HepG2 (cell line): Measurements from ENCODE around the gene GALNT10. TPM values are rescaled to one million over a fixed set of nuclear protein-coding genes. Genes with fewer than 3 reads are reported as not detected.

ENCODE experiments used
- ATAC-seq: fragments of 200-7000 bp; cut with Tn5 transposase; 3 replicates; pipeline ENCODE4 v1.9.1; 2020; ENCODE audit warnings: mild to moderate bottlenecking, moderate library complexity
- BruUV-seq: library from RNA; stranded (reverse); fragments of 400-500 nt; replicated peaks from 2 replicates; lab custom pipeline; 2021; lab: Mats Ljungman, UMichigan
- CTCF ChIA-PET: fragments of 300-600 bp; formaldehyde crosslinking; extraction: SDS; loops from one replicate; lab custom pipeline; 2021; ENCODE audit warnings: low total read pairs, inconsistent platforms, low intra/inter-chr PET ratio; lab: Yijun Ruan, JAX
- POLR2A ChIA-PET: fragments of 350-600 bp; sonication (Branson Sonifier 250); formaldehyde crosslinking; loops from one replicate; lab custom pipeline; 2020; ENCODE audit warnings: antibody characterized with exemption, inconsistent platforms; lab: Yijun Ruan, JAX
- DNase-seq: peaks from one replicate; pipeline ENCODE4 v3.0.0-alpha.2; 2015; ENCODE audit warnings: low spot score
- FAIRE-seq: peaks from 3 replicates; lab custom pipeline; 2011; peaks lifted over from hg19 to GRCh38; lab: Jason Lieb, UNC
- H2AFZ ChIP-seq: one replicate; pipeline ENCODE4 v1.6.1; 2011; ENCODE audit warnings: low read length, inconsistent platforms
- H3K27ac ChIP-seq: fragments of 300-600 bp; 3 replicates; pipeline ENCODE4 v1.8.0; 2011; ENCODE audit warnings: mixed run types, mild to moderate bottlenecking, mixed read lengths, low read length, inconsistent platforms; ENCODE audit not compliant: insufficient read depth; ENCODE audit errors: extremely low read length
- H3K27me3 ChIP-seq, 2 experiments: fragments of 200-600 bp in 1 of 2; 2 replicates in 1 of 2; 3 replicates in 1 of 2; pipeline versions ENCODE4 v1.6.0 to v1.8.0; 2011; ENCODE audit warnings: low read length in 2 of 2, mild to moderate bottlenecking in 2 of 2, moderate library complexity in 2 of 2, inconsistent platforms in 1 of 2; ENCODE audit not compliant: insufficient read depth in 2 of 2, control insufficient read depth in 1 of 2
- H3K36me3 ChIP-seq, 2 experiments: fragments of 200-600 bp in 1 of 2; replicated peaks in 1 of 2; 2 replicates in 1 of 2; 3 replicates in 1 of 2; pipeline versions ENCODE4 v1.5.1 to v1.8.0; 2011; ENCODE audit warnings: low read length in 2 of 2, inconsistent platforms in 1 of 2; ENCODE audit not compliant: insufficient read depth in 2 of 2, control insufficient read depth in 1 of 2
- H3K4me1 ChIP-seq: 2 replicates; pipeline ENCODE4 v1.5.1; 2012; ENCODE audit warnings: low read length, inconsistent platforms; ENCODE audit not compliant: insufficient read depth
- H3K4me2 ChIP-seq: 2 replicates; pipeline ENCODE4 v1.6.0; 2011; ENCODE audit warnings: low read depth, low read length, inconsistent platforms
- H3K4me3 ChIP-seq, 3 experiments: fragments of 200-600 bp in 1 of 3; sonication (generic), shearing (Covaris generic) in 1 of 3; replicated peaks in 1 of 3; 2 replicates each; pipeline ENCODE4 v1.5.1; 2011 to 2016; ENCODE audit warnings: low read length in 3 of 3, inconsistent platforms in 2 of 3, low read depth in 2 of 3, mild to moderate bottlenecking in 2 of 3, control low read depth in 1 of 3, mixed read lengths in 1 of 3; ENCODE audit not compliant: insufficient read depth in 1 of 3
- H3K79me2 ChIP-seq: one replicate; pipeline ENCODE4 v1.6.1; 2011; ENCODE audit warnings: low read length, inconsistent platforms; ENCODE audit not compliant: insufficient read depth
- H3K9ac ChIP-seq: 2 replicates; pipeline ENCODE4 v1.6.0; 2011; ENCODE audit warnings: mild to moderate bottlenecking, low read depth, low read length, inconsistent platforms; ENCODE audit not compliant: insufficient read depth
- H3K9me3 ChIP-seq: 2 replicates; pipeline ENCODE4 v1.5.1; 2012; ENCODE audit warnings: mild to moderate bottlenecking, low read length
- H4K20me1 ChIP-seq: 2 replicates; pipeline ENCODE4 v1.6.0; 2011; ENCODE audit warnings: inconsistent platforms, mild to moderate bottlenecking, low read length, moderate library complexity; ENCODE audit not compliant: insufficient read depth
- ATF1 ChIP-seq: IDR thresholded peaks from 2 replicates; pipeline ENCODE4 v1.6.1; 2016; ENCODE audit warnings: mild to moderate bottlenecking, control low read depth
- ATRX ChIP-seq: sonication (generic); formaldehyde crosslinking; IDR thresholded peaks from 2 replicates; pipeline ENCODE4 v1.4.0; 2020; ENCODE audit warnings: missing genetic modification reagents, borderline replicate concordance
- CAMTA2 ChIP-seq: sonication (generic); formaldehyde crosslinking; IDR thresholded peaks from 2 replicates; pipeline ENCODE4 v1.4.0; 2020; ENCODE audit warnings: mild to moderate bottlenecking, missing genetic modification reagents, borderline replicate concordance
- CEBPG ChIP-seq: IDR thresholded peaks from 2 replicates; pipeline ENCODE4 v1.6.1; 2016
- DPF2 ChIP-seq: sonication (generic); formaldehyde crosslinking; IDR thresholded peaks from 2 replicates; pipeline ENCODE4 v1.4.0; 2020; ENCODE audit warnings: mild to moderate bottlenecking, low read depth, missing genetic modification reagents, borderline replicate concordance
- FOXC1 ChIP-seq: sonication (generic); formaldehyde crosslinking; IDR thresholded peaks from 2 replicates; pipeline ENCODE4 v1.8.0; 2022; ENCODE audit warnings: mild to moderate bottlenecking, missing genetic modification reagents, borderline replicate concordance
- HNRNPUL1 ChIP-seq: fragments of 200-400 bp; formaldehyde crosslinking; IDR thresholded peaks from 2 replicates; pipeline ENCODE4 v1.6.1; 2017; ENCODE audit warnings: low read depth, mild to moderate bottlenecking, low read length, moderate library complexity
- JUN ChIP-seq: sonication (generic); formaldehyde crosslinking; IDR thresholded peaks from 2 replicates; pipeline ENCODE4 v1.4.0; 2020; ENCODE audit warnings: mild to moderate bottlenecking, missing genetic modification reagents
- KLF11 ChIP-seq: IDR thresholded peaks from 2 replicates; pipeline ENCODE4 v1.6.1; 2016; ENCODE audit warnings: missing compliant biosample characterization
- NCOA1 ChIP-seq: sonication (generic); formaldehyde crosslinking; IDR thresholded peaks from 2 replicates; pipeline ENCODE4 v1.9.0; 2021; ENCODE audit warnings: missing genetic modification reagents
- NCOA2 ChIP-seq: sonication (generic); formaldehyde crosslinking; IDR thresholded peaks from 2 replicates; pipeline ENCODE4 v1.8.0; 2022; ENCODE audit warnings: inconsistent platforms
- NR3C1 ChIP-seq: sonication (generic); formaldehyde crosslinking; IDR thresholded peaks from 2 replicates; pipeline ENCODE4 v1.4.0; 2020; ENCODE audit warnings: missing genetic modification reagents
- RFX1 ChIP-seq: fragments of 450-650 bp; IDR thresholded peaks from 2 replicates; pipeline ENCODE4 v1.6.1; 2017
- RFX3 ChIP-seq: IDR thresholded peaks from 2 replicates; pipeline ENCODE4 v1.6.1; 2016; ENCODE audit warnings: missing biosample characterization, missing genetic modification reagents
- XBP1 ChIP-seq: sonication (generic); formaldehyde crosslinking; IDR thresholded peaks from 2 replicates; pipeline ENCODE4 v1.5.0; 2020; ENCODE audit warnings: missing genetic modification reagents
- ZBTB1 ChIP-seq: sonication (generic); formaldehyde crosslinking; IDR thresholded peaks from 2 replicates; pipeline ENCODE4 v1.4.0; 2020; ENCODE audit warnings: missing genetic modification reagents, borderline replicate concordance
- ZMAT3 ChIP-seq: sonication (generic); formaldehyde crosslinking; conservative IDR thresholded peaks from 2 replicates; pipeline ENCODE4 v1.7.0; 2021; ENCODE audit warnings: missing genetic modification reagents
- ZNF10 ChIP-seq: sonication (generic); formaldehyde crosslinking; IDR thresholded peaks from 2 replicates; pipeline ENCODE4 v1.4.0; 2020; ENCODE audit warnings: mild to moderate bottlenecking, low read depth, missing genetic modification reagents, borderline replicate concordance
- ZNF430 ChIP-seq: sonication (generic); formaldehyde crosslinking; IDR thresholded peaks from 2 replicates; pipeline ENCODE4 v1.9.0; 2021; ENCODE audit warnings: mild to moderate bottlenecking, missing genetic modification reagents
- ZNF564 ChIP-seq: sonication (generic); formaldehyde crosslinking; IDR thresholded peaks from 2 replicates; pipeline ENCODE4 v1.8.1; 2023; ENCODE audit warnings: mild to moderate bottlenecking, missing genetic modification reagents
- ZNF839 ChIP-seq: sonication (generic); formaldehyde crosslinking; IDR thresholded peaks from 2 replicates; pipeline ENCODE4 v1.4.0; 2020; ENCODE audit warnings: missing genetic modification reagents, mild to moderate bottlenecking, borderline replicate concordance
- ZUFSP ChIP-seq: sonication (generic); formaldehyde crosslinking; IDR thresholded peaks from 2 replicates; pipeline ENCODE4 v1.9.0; 2021; ENCODE audit warnings: missing genetic modification reagents, mild to moderate bottlenecking, borderline replicate concordance
- ZZZ3 ChIP-seq: sonication (generic); formaldehyde crosslinking; IDR thresholded peaks from 2 replicates; pipeline ENCODE4 v1.4.0; 2020; ENCODE audit warnings: missing genetic modification reagents, mild to moderate bottlenecking, borderline replicate concordance
- WGBS: methylation state at CpG from one replicate; pipeline ENCODE4 v1.1.6; 2017; ENCODE audit warnings: low lambda C conversion rate; 5-methylcytosine and 5-hydroxymethylcytosine counted together
- in situ Hi-C: cut with HindIII; loops from 2 replicates; pipeline ENCODE4 v1.10.0; 2017; ENCODE audit warnings: low pct_unique_long_range_greater_than_20kb; ENCODE audit not compliant: extremely low pct_ligation_motif_present
- intact Hi-C: fragments of 100-400 bp; cut with micrococcal nuclease; formaldehyde crosslinking; loops from one replicate; pipeline ENCODE4 v1.10.0; 2022; ENCODE audit not compliant: unreplicated experiment
- polyA plus RNA-seq, 8 experiments: library from polyadenylated mRNA; depleted of rRNA in 3 of 8; stranded (reverse) in 7 of 8; unstranded in 1 of 8; fragments of >200 nt; fragmentation: Illumina TruSeq in 4 of 8; extraction: Trizol in 4 of 8; gene quantifications; 2 replicates each; pipeline versions ENCODE4 v1.2.1 to v1.2.3, GENCODE V29; 2011 to 2016; ENCODE audit warnings: low read depth in 4 of 8, missing spikeins in 1 of 8, mixed read lengths in 1 of 8; ENCODE audit not compliant: insufficient read depth in 1 of 8
- total RNA-seq, 5 experiments: library from RNA; depleted of rRNA; stranded (reverse); fragments of >200 nt; fragmentation: Illumina TruSeq; extraction: Trizol; gene quantifications; 2 replicates each; pipeline ENCODE4 v1.2.3, GENCODE V29; 2016; ENCODE audit warnings: low read depth in 1 of 5
- TF ChIP-seq, protein P1 (sequence below): sonication (generic); formaldehyde crosslinking; IDR thresholded peaks from 2 replicates; pipeline ENCODE4 v1.4.0; 2020; ENCODE audit warnings: missing genetic modification reagents
- TF ChIP-seq, protein P2 (sequence below): sonication (generic); formaldehyde crosslinking; IDR thresholded peaks from 2 replicates; pipeline ENCODE4 v1.4.0; 2020; ENCODE audit warnings: low read depth, mild to moderate bottlenecking, missing genetic modification reagents

Gene GALNT10
- total and polyA plus RNA-seq, 2 of the 13 experiments (the other 11 are each of a cell fraction or from before 2014, with no cell fraction given), result 8.1 to 11.2 TPM

GRCh38 chr5:154174091-154174490, 16.4 kb upstream of the GALNT10 start (continued):
- no peak for TF ChIP-seq ZUFSP (CRISPR knock-in tag)
- no peak for TF ChIP-seq NCOA1
- no peak for TF ChIP-seq JUN
- TF ChIP-seq ZNF430 (CRISPR knock-in tag), result no peak
- TF ChIP-seq ZZZ3 (CRISPR knock-in tag), result no peak
- TF ChIP-seq ATF1 (CRISPR knock-in tag), result no peak
- no peak for TF ChIP-seq CAMTA2
- TF ChIP-seq RFX1, result no peak
- TF ChIP-seq ATRX (CRISPR knock-in tag), result no peak
- TF ChIP-seq ZBTB1, result no peak
- no peak for TF ChIP-seq ZNF10
- no peak for TF ChIP-seq ZNF564
- no peak for TF ChIP-seq ZNF839 (CRISPR knock-in tag)

- DNase-seq (no peak), ATAC-seq (no peak), FAIRE-seq (no peak)
- Histone ChIP-seq H3K9ac (no peak overlapping the region), H3K4me1 (no peaks in the 10 kb centered on the region), H3K9me3 (no peaks in the 10 kb centered on the region), H3K36me3 (no peaks in the 10 kb centered on the region), H3K79me2 (no peaks in the 10 kb centered on the region), H4K20me1 (no peaks in the 10 kb centered on the region), H3K27ac (no peak overlapping the region), H2AFZ (no peak overlapping the region), H3K4me2 (no peak overlapping the region), H3K27me3 (no peaks in the 10 kb centered on the region; a peak in 2 of 5 replicates), H3K4me3 (no peak overlapping the region)
- ChIA-PET CTCF (no interaction called here), POLR2A (no interaction called here)
- 20% methylated on average over 2 of the region's 2 CpGs for WGBS
- no TSS peak for BruUV-seq
- in situ Hi-C loops, result loop anchor here (10.0 kb wide), 1 partner anchor 201 kb away; no protein-coding TSS in a partner anchor
- intact Hi-C loops, result no loop called here
- TF ChIP-seq KLF11 (no peak), NCOA2 (CRISPR knock-in tag) (no peak), HNRNPUL1 (no peak), RFX3 (no peak), DPF2 (CRISPR knock-in tag) (no peak), CEBPG (CRISPR knock-in tag) (no peak), NR3C1 (no peak), ZMAT3 (no peak), XBP1 (no peak), FOXC1 (CRISPR knock-in tag) (no peak)
- TF ChIP-seq, protein P1, sequence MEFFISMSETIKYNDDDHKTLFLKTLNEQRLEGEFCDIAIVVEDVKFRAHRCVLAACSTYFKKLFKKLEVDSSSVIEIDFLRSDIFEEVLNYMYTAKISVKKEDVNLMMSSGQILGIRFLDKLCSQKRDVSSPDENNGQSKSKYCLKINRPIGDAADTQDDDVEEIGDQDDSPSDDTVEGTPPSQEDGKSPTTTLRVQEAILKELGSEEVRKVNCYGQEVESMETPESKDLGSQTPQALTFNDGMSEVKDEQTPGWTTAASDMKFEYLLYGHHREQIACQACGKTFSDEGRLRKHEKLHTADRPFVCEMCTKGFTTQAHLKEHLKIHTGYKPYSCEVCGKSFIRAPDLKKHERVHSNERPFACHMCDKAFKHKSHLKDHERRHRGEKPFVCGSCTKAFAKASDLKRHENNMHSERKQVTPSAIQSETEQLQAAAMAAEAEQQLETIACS, result no peak
- TF ChIP-seq, protein P2, sequence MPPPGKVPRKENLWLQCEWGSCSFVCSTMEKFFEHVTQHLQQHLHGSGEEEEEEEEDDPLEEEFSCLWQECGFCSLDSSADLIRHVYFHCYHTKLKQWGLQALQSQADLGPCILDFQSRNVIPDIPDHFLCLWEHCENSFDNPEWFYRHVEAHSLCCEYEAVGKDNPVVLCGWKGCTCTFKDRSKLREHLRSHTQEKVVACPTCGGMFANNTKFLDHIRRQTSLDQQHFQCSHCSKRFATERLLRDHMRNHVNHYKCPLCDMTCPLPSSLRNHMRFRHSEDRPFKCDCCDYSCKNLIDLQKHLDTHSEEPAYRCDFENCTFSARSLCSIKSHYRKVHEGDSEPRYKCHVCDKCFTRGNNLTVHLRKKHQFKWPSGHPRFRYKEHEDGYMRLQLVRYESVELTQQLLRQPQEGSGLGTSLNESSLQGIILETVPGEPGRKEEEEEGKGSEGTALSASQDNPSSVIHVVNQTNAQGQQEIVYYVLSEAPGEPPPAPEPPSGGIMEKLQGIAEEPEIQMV, result no peak
These were observed 14.4 kb upstream of the GALNT10 start for GRCh38 chr5:154176181-154176580.
